ENCODE measurements around the gene AFP. TPM values are rescaled to one million over a fixed set of nuclear protein-coding genes. Genes with fewer than 3 reads are reported as not detected.

Gene AFP
- total and polyA plus RNA-seq, 2 of the 13 experiments (the other 11 are each of a cell fraction or from before 2014, with no cell fraction given) = 9,434 to 13,105 TPM

GRCh38 chr4:73440653-73441052 lies 4.6 kb downstream of the AFP start (continued):
- no peak for TF ChIP-seq ZNF850 (CRISPR knock-in tag; conservative IDR thresholded peaks at IDR 0.05)
- no peak for TF ChIP-seq TCF7L2 (IDR thresholded peaks at IDR 0.05; ENCODE audit: low read depth, low read length)
- no peak for TF ChIP-seq TCF7 (IDR thresholded peaks at IDR 0.05; ENCODE audit: low read depth)
- TF ChIP-seq ZSCAN9 (CRISPR knock-in tag; IDR thresholded peaks at IDR 0.05; ENCODE audit: borderline replicate concordance) = no peak
- TF ChIP-seq ZNF124 (CRISPR knock-in tag; IDR thresholded peaks at IDR 0.05) = no peak
- no peak for TF ChIP-seq ZNF343 (CRISPR knock-in tag; IDR thresholded peaks at IDR 0.05)
- no peak for TF ChIP-seq ZNF317 (CRISPR knock-in tag; IDR thresholded peaks at IDR 0.05)
- TF ChIP-seq ZBTB33 (CRISPR knock-in tag; IDR thresholded peaks at IDR 0.05) = no peak
- TF ChIP-seq, protein P1, sequence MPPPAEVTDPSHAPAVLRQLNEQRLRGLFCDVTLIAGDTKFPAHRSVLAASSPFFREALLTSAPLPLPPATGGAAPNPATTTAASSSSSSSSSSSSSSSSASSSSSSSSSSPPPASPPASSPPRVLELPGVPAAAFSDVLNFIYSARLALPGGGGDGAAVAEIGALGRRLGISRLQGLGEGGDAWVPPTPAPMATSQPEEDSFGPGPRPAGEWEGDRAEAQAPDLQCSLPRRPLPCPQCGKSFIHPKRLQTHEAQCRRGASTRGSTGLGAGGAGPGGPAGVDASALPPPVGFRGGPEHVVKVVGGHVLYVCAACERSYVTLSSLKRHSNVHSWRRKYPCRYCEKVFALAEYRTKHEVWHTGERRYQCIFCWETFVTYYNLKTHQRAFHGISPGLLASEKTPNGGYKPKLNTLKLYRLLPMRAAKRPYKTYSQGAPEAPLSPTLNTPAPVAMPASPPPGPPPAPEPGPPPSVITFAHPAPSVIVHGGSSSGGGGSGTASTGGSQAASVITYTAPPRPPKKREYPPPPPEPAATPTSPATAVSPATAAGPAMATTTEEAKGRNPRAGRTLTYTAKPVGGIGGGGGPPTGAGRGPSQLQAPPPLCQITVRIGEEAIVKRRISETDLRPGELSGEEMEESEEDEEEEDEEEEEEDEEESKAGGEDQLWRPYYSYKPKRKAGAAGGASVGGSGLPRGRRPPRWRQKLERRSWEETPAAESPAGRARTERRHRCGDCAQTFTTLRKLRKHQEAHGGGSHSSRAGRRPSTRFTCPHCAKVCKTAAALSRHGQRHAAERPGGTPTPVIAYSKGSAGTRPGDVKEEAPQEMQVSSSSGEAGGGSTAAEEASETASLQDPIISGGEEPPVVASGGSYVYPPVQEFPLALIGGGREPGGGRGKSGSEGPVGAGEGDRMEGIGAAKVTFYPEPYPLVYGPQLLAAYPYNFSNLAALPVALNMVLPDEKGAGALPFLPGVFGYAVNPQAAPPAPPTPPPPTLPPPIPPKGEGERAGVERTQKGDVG (CRISPR knock-in tag; IDR thresholded peaks at IDR 0.05; ENCODE audit: borderline replicate concordance) = no peak
- TF ChIP-seq ZNF30 (CRISPR knock-in tag; IDR thresholded peaks at IDR 0.05) = no peak
- TF ChIP-seq ZNF569 (CRISPR knock-in tag; IDR thresholded peaks at IDR 0.05; ENCODE audit: borderline replicate concordance) = no peak
- TF ChIP-seq NONO (IDR thresholded peaks at IDR 0.05) = no peak
- no peak; the same call in 1 of the 2 replicates for TF ChIP-seq NONO (CRISPR knock-in tag; conservative IDR thresholded peaks at IDR 0.05)
- TF ChIP-seq MED13 (CRISPR knock-in tag; IDR thresholded peaks at IDR 0.05) = no peak
- TF ChIP-seq, protein P2, sequence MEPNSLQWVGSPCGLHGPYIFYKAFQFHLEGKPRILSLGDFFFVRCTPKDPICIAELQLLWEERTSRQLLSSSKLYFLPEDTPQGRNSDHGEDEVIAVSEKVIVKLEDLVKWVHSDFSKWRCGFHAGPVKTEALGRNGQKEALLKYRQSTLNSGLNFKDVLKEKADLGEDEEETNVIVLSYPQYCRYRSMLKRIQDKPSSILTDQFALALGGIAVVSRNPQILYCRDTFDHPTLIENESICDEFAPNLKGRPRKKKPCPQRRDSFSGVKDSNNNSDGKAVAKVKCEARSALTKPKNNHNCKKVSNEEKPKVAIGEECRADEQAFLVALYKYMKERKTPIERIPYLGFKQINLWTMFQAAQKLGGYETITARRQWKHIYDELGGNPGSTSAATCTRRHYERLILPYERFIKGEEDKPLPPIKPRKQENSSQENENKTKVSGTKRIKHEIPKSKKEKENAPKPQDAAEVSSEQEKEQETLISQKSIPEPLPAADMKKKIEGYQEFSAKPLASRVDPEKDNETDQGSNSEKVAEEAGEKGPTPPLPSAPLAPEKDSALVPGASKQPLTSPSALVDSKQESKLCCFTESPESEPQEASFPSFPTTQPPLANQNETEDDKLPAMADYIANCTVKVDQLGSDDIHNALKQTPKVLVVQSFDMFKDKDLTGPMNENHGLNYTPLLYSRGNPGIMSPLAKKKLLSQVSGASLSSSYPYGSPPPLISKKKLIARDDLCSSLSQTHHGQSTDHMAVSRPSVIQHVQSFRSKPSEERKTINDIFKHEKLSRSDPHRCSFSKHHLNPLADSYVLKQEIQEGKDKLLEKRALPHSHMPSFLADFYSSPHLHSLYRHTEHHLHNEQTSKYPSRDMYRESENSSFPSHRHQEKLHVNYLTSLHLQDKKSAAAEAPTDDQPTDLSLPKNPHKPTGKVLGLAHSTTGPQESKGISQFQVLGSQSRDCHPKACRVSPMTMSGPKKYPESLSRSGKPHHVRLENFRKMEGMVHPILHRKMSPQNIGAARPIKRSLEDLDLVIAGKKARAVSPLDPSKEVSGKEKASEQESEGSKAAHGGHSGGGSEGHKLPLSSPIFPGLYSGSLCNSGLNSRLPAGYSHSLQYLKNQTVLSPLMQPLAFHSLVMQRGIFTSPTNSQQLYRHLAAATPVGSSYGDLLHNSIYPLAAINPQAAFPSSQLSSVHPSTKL (CRISPR knock-in tag; IDR thresholded peaks at IDR 0.05) = no peak
- TF ChIP-seq PAWR (CRISPR knock-in tag; IDR thresholded peaks at IDR 0.05; ENCODE audit: borderline replicate concordance) = no peak
- no peak for TF ChIP-seq GMEB1 (CRISPR knock-in tag; IDR thresholded peaks at IDR 0.05; ENCODE audit: borderline replicate concordance)
- no peak for TF ChIP-seq ZNF563 (CRISPR knock-in tag; IDR thresholded peaks at IDR 0.05)
- TF ChIP-seq ZSCAN22 (CRISPR knock-in tag; IDR thresholded peaks at IDR 0.05) = no peak
- no peak for TF ChIP-seq ZNF567 (CRISPR knock-in tag; IDR thresholded peaks at IDR 0.05; ENCODE audit: borderline replicate concordance)
- no peak for TF ChIP-seq DNMT3B (CRISPR knock-in tag; conservative IDR thresholded peaks at IDR 0.05)
